DMS 273 treated with DMSO at 0.1 percent for 48 hours (cell line): ENCODE data around the gene ZEB2.

Source experiments
- DNase-seq: peaks from one replicate; lab custom pipeline; 2025; lab: John Stamatoyannopoulos, UW

ZEB2 gene

GRCh38 chr2:144495227-144496091, 24.5 kb downstream of the ZEB2 start:
- DNase-seq: no peak

- DNase-seq: no peak
Measured at GRCh38 chr2:144493027-144493809, 26.7 kb downstream of the ZEB2 start.

DNA sequence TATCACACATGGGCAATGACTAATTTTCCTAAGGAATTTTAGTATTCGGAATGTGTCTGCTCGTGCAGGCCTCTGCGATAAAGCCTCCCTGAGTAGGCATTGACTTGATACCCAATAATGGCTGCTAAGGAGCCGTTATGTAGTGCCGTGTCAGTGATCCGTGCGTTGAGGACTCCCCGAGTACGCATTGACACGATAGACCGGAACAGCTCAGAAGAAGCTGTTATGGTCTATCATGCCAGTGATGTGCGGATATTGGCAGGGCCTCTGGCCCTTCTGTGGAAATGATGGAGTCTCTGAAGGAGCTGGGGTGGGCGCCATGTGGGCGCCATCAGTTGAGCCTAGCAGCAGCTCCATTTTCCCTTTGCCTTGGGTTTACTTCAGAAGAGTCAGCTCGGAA, 29.1 kb downstream of the ZEB2 start:
- DNase-seq: no peak

DNA sequence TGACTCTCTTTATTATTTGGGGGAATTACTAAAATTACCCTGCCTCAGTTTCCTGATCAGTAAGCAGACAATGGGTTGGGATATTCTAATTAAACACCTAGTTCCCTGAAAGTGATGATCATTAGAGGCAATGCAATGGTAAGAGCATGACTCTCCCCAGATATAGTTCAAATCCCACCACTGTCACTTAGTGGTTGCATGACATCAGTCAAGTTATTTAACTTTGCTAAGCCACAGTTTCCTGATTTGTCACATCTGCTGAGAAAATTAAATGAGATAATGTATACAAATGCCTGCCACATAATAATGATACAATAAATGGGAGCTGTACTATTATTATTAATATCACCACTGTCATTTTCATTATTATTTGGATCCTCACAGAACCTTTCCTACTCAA, 29.9 kb downstream of the ZEB2 start:
- no peak for DNase-seq

- no peak for DNase-seq
Measured at GRCh38 chr2:144489315-144489916, 30.5 kb downstream of the ZEB2 start.

GRCh38 chr2:144484201-144484948, 35.5 kb downstream of the ZEB2 start:
- DNase-seq: no peak

- no peak for DNase-seq
Measured at GRCh38 chr2:144481666-144482065, 38.3 kb downstream of the ZEB2 start.

DNA sequence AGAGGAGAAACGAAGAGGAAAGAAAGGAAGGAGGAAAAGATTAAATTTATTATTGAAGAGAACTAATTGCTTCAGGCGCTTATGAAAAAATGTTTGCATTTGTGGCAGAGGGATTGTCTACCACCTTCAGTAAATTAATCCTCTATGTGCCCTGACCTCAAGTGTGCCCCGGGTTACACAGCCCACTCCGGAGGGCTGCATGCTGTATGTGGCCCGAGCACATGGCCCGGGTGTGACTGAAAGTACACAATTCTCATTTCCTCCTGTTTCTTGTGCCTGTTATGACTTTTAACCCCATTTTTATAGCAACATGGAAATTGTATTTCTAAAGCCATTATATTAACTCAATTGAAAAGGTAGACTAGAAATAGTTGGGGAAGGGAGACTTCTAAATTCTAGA, 38.8 kb downstream of the ZEB2 start:
- no peak for DNase-seq

- no peak for DNase-seq
Measured at GRCh38 chr2:144480285-144480684, 39.6 kb downstream of the ZEB2 start.

GRCh38 chr2:144479659-144480058, 40.3 kb downstream of the ZEB2 start:
- DNase-seq: no peak

GRCh38 chr2:144479138-144479537, 40.8 kb downstream of the ZEB2 start:
- no peak for DNase-seq

DNA sequence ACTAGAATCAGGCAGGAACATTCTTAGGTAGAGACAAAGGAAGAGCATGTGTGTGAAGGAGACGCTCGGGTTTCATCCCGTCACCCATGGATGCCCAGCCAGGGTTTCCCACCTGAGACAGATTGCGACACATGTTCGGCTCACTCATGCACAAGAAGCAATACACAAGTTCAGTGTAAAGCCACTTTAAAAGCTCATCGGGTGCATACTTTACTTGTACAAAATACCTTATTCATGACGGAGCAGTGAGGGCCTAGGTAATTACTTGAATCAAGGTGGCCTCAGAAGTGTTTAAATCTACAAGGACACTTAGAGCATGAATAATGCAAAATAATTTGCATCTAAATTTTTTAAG, 42.0 kb downstream of the ZEB2 start:
- peak; percentile 89 for DNase-seq

DNA sequence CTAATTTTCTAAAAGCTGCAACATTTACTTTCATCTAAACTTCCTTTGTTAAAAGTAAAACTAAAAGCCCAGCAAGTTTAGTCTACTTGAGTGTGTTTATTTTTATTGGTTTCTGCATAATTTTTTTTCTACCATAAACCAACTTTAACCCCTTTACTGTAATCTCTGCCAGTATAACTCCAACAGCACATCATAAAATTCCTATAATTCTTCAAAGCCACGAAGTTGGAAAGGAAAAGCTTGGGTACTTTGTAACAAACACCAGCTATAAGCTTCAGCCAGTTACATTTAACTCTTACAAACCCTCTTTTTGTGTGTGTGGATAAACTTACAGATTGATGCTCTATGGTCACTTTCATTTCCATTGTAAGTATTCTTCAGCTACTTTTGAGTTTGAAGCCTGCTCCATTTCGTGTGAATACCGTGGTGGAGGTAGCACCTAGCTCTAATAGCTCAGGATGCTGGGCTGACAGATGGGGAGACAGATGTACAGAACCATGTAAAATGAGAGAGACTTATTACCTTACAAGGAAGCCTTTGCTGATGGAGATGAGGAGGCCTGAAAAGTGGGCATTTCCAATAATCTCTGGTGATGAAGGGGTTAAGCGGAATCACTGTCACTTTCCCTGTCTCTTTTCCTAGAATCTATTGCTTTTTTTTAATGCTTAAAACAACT, 42.5 kb downstream of the ZEB2 start:
- DNase-seq: peak; percentile 89

- DNase-seq: no peak
Measured at GRCh38 chr2:144476682-144477081, 43.2 kb downstream of the ZEB2 start.

DNA sequence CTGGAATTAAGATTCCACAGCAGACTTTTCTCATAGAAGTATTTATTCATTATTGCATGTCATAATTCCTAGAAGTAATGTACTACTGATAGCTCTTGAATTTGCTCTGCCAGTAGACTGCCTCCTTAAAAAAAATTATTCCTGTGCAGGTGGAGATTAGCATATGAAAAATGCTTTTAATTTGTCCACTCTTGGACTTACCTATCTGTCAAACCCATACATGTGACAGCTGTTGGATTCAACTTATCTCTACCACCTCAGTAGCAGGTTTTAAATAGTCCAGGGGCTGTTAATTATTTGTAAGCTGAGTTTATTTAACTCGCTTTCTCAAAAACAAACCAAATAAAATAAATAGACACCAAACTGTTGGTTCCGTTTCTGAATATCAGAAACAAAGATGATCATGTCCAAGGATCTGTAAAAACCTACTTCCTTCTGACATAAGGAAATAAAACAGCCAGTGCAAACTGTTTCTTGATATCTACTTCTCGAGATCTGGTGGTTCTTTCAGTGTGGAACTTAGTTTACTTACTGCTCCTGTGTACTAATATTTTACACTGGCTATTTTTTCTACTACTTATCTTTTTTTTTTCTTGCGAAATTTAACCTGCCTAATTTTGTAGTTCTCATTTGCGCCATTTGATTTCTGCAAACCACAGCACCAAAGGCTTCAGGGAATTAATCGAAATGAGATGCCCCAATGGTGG, 44.2 kb downstream of the ZEB2 start:
- DNase-seq: no peak

DNA sequence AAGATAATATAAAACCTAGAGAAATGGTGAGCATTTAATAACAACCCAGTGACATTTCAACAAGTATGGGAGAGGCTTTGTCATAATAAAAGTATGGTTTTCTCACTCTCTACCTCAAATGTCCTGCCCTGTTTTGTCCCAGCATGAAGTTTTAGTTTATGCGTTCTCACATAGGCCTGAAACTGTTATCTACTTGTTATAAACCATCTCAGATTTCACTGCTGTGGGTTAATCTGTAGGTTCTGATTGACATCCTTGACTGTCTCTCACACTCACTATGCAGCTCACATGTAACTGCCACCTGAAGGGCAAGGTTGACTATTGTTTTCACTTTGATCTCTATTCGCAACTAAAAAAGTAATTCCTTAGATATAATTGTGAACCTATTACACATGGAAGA, 44.9 kb downstream of the ZEB2 start:
- DNase-seq: no peak

- no peak for DNase-seq
Measured at GRCh38 chr2:144474017-144474416, 45.9 kb downstream of the ZEB2 start.

- DNase-seq: no peak
Measured at GRCh38 chr2:144472911-144473310, 47.0 kb downstream of the ZEB2 start.

- DNase-seq: no peak
Measured at GRCh38 chr2:144472046-144472412, 47.9 kb downstream of the ZEB2 start.

DNA sequence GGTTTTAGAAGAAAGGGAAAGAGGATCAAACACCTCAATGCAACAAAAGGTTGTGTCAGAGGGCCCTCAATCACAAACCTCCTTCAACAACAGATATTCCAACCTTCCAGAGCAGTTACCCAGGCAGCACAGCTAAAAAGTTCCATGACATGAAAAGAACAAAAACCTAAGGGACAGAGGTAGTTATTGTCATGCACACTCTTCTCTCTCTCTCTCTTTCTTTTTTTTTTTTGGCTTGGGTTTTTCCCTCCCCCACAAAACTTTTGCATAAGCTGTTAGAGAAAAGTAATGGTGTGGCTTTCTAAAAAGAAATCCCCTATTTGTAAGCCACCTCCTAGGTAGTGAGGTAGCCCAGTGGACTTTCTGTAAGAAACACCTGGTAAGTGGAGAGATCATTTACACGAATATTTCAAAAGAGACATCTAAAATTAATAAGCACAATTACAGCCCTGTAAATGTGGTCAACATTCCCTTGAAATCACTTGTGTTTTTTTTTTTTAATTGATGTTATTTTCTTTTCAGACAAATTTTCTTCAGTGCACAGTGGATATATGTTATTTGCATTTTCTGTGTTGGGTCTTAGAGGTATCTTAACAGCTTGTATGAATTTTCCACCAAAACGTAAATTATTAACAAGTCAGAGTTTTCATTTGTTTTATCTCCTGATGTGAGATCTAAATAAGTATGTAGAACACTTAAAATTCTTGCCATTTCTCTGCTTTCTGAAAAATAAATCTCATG, 48.4 kb downstream of the ZEB2 start:
- DNase-seq: no peak
